GM21390 (cell line): ENCODE results near the gene MTCL1.

ENCODE experiments used
- ATAC-seq: cut with Tn5 transposase; IDR thresholded peaks from one replicate; pipeline ENCODE4 v1.9.1; 2021; ENCODE audit not compliant: unreplicated experiment

The MTCL1 gene

DNA sequence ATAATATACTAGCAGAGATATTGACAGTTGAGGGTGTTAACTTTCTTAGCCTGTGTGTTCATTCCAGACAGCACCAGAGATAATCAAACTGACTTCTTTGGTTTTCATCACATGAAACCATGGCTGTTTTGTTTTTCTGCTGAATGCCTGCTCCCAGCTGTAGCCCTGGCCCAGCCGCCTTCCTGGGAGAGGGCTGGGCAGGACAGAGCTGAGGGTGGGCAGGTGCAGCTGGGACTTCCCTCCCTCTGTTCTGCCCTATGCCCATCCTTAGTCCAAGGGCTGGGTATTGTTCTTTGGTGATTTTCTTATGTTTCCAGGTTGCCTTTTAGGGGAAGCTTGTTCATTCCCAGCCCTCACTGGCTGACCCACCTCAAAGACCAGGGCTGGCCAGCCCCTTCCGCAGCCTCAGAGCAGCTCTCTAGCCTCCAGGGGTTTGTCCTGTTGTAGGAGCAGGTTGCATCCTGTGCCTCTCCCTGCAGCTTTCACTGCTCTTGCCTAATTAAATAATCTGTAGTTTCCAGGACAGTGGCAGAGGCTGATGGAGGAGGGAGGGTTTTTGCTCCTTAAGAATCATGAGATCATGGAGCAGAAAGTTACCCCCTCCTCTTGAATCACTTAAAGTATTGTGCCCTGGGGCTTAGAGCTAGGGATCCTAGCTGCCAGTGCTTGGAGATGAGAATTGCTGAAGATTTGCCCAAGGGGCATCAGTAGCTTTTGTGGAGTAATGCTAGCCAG is 61.4 kb downstream of the MTCL1 start:
- ATAC-seq: no peak

DNA sequence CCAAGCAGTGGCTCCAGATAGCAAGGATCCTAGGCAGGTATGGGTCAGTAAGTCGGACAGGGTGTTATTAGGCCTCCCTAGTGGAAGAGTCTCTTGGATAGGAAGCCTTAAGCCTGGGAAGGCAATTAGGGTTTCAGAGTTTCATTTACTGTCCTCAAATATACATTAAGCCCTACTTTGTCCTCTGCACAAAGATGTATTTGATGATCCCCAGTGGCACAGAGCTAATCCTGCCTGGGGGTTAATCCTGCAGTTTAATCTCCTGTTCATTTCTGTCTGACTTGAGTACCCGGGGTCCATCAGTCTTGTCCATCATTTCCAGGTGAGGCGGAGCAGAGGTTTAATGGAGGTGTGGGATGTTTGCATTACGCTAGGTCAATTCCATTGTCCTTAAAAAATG is 62.0 kb downstream of the MTCL1 start:
- ATAC-seq: no peak

DNA sequence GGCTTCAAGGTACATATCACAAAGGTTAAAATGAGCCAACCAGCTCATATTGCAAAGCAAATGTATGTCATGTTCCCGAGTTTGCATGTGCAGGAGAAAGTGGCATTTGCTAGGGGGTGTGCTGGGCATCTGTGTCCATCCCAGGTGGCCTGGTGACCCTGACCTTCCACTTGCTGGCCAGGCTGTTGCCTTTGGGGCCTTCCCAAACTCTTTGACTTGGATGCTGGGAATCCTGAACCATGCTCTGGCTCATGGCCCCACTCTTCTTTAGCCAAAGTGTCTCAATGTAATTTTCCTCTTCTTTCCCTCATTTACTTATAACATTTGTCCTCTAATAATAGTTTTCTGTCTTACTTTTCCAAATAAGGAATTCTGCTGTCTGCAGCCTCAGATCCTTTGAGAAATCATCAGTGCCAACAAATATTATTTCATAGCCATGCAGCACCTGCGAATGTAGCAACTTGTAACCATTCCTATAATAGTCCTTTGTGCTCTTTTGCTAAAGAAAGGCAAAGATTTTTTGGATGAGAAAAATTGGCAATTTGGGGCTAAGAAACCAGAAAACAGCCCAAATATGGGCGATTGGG is 64.2 kb downstream of the MTCL1 start:
- no peak for ATAC-seq

DNA sequence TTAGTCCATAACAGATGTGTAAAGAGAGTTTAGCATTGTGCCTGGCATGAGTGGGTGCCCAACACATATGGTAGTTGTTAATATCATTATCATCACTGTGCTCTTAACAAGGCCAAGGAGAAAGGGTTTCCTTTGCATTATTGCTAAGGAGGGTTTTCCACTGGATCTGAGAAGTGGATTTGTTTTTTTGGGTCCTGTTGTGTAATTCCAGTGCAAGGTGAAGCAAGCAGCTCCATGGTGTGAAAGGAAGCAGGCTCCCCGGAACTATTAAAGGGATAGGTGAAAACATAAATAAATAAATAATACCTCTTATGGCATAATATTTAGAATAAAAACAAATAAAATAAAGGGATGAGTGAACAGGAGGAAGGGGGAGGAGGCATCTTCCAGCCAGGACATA is 65.3 kb downstream of the MTCL1 start:
- ATAC-seq: no peak

DNA sequence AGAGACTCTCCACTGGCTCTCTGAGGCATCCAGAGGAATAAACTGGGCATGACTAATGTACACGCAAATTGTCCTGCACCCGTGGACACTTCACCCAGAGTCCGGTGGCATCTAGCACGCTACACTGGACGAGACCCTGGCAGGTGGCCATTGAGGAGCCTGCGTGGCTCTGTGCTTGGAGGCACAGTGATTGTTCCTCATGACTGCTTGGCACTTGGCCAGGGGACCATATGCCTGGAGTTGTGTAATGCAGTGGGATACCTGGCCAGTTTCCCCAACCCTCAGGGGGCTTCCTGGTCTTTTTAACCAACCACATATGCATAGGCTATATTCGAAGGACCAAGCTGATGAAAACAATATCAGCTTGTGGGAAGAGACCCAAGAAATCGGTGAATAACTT is 66.6 kb downstream of the MTCL1 start:
- no peak for ATAC-seq

DNA sequence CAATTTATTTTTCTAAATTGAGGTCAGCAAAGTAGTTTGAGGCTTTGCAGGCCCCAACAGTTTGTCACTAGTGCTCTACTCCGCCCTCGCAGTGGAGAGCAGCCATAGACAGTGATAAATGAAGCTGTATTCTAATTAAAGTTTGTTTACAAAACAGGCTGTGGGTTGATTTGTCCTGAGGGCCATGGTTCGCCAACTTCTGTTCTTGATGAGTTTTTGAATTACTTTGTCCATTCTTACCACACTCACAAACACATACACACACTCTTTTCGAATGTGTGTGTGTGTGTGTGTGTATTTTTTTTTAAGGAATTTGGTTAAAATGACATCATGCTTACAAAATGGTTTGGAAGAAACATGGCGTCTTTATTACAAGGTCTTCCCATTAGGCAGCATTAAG is 68.6 kb downstream of the MTCL1 start:
- no peak for ATAC-seq

DNA sequence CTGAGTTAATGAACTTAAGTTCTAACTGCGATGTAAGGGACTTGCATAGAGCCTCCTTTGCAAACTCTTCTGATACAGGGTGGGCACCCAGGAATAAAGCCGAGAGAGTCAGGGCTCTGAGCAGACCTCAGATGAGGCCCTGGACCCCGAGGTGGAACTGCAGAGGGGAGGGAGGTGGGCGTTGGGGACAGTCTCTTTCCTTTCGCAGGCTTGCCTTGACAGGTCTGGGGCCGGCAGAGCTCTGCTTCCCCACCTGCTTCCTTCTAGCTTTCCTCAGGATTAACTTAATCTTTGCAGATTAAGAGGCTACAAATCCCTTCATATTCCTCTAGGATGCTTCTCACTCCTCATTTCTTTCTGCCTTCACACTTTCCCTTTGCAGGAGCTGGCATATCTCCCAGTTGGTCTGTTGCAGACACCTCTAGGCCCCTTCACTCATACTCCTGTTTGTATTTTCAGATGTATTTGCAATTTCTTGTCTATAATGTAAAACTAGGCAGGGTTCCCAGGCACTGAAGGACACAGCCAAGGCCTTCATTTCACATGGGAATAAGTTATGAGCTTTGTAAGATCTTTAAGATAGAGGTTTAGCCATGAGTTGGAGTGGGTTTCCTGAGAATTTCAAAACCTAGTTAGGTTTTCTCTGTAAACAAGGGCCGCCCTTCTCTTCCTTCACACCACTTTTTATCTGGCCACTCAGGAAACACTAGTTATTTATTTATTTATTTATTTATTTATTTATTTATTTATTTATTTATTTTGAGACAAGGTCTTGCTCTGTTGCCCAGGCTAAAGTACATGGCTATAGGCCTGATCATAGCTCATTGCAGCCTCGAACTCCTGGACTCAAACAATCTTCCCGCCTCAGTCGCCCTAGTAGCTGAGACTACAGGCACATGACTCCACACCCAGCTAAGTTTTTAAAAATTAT is 70.9 kb downstream of the MTCL1 start:
- ATAC-seq: no peak

DNA sequence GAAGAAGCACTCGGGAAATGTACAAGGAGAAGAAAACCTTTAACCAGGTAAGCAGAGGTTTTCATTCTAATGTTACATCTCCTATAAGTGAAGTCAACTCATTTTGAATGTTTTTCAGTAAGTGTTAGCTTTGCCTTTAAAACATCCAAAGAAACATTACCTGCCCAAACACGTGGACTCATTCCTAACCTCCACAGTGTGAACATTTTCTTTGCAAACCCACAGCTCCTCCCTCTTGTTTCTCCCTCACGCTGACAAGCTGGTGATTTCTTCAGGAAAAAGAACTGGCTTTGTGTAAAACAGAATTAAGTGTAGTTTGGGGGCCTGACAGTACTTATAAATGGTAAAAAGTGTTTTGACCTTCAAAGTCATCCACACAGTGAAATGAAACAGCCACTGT is 72.5 kb downstream of the MTCL1 start:
- ATAC-seq: no peak

DNA sequence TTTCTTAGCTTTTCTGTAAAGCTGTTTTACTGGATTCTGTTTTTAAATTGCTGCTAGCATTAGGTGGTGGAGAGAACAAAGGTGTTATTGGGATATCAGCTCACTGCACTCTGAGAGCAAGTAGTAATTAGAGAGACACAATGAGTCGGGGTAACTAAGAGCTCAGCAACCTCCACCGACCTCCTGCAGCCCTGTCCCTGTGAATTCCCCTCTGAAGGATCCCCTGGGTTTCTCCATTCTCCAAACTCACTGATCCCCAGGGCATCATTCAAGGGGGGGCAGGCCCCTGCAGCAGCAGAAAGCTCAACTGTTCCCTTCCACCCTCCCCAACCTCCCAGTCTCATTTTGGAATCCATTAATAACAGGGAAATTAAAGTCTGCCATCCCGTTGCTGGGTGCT is 73.0 kb downstream of the MTCL1 start:
- no peak for ATAC-seq

DNA sequence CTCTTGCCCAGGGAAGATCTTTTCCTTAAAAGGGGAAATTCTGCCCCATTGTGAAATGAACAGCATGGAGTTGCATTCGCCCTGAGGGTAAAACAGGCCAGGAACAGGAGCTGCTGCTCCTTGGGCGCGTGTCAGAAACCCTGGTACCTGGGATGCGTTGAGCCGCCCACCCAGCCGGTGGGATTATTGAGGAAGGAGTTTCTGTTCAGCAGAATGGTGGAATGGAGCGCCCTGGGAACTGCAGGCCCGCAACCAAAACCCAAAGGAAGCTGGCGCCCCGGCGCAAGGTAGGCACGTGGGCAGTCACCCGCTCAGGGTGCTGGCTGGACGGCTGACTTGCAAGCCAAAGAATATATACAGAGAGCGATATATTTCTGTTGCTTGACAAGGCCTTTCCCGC is 73.5 kb downstream of the MTCL1 start:
- ATAC-seq: no peak

DNA sequence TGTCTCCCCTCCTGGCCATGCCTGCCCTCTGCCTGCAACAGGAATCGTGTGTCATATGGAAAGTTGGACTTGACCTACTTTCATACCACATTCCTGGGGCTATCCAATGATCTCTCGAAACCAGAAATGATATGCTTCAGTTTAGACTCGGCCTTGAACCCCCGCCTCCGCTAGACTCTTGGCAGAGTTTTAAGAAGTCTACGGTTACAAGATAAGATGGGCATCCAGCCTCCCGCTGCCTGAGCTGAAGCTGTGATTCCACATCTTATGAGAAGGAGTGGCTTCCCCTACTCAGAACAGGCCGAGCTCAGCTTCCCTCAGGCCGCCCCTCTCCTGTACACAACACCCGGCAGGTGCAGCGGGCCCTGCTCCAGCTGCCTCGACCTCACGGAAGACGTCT is 73.9 kb downstream of the MTCL1 start:
- ATAC-seq: no peak

DNA sequence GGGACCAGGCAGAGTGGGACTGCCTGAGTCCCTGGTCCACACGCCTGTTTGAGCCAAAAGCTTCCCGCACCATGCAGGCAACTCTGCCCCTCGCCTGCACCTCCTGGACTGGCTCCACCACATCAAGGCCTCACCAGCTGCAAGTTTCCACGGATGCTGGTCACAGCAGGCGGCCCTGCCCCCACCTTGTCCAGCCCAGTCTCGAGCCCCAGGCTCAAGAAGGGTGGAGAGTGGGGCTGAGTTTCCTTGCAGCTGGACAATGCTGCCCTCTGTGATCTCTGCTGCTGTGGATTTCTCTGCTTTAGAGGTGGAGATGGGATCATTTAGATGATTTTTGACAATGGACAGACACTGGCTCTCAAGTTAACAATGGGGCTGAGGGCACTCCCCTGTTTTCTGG is 74.9 kb downstream of the MTCL1 start:
- no peak for ATAC-seq

DNA sequence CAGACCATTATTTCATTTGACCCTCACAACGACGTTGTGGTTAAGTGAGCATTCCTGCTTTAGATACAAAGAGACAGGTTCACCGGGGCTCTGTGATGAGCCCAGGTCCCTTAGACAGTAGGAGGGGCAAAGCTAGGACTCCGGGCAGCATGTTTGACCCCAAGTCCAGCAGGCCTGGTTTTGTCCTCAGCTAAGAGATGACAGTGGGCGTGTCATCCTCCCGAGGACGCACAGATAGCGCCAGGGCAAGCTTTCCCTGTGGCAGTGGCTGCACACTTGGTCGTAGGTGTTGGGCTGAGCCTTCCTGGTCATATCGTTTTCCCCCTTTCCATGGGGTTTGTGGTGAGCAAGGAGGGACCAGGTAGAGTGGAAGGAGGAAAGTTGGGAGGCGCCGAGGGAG is 76.3 kb downstream of the MTCL1 start:
- ATAC-seq: no peak

DNA sequence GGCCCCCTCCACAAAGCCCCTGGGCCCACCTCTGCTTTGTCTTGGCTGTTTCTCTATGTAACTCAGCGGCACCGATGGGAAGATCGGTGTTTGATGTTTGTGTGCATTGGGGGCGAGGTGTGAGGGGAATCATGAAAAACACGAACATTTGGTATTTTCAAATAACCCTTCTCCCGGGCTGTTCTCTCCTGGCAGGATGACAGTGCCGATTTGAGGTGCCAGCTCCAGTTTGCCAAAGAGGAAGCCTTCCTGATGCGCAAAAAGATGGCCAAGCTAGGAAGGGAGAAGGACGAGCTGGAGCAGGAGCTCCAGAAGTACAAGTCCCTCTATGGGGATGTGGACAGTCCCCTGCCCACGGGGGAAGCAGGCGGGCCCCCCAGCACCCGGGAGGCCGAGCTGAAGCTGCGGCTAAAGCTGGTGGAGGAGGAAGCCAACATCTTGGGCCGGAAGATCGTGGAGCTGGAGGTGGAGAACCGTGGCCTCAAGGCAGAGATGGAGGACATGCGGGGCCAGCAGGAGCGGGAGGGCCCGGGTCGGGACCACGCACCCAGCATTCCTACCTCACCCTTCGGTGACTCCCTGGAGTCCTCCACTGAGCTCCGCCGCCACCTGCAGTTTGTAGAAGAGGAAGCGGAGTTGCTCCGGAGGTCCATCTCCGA is 78.1 kb downstream of the MTCL1 start:
- no peak for ATAC-seq

DNA sequence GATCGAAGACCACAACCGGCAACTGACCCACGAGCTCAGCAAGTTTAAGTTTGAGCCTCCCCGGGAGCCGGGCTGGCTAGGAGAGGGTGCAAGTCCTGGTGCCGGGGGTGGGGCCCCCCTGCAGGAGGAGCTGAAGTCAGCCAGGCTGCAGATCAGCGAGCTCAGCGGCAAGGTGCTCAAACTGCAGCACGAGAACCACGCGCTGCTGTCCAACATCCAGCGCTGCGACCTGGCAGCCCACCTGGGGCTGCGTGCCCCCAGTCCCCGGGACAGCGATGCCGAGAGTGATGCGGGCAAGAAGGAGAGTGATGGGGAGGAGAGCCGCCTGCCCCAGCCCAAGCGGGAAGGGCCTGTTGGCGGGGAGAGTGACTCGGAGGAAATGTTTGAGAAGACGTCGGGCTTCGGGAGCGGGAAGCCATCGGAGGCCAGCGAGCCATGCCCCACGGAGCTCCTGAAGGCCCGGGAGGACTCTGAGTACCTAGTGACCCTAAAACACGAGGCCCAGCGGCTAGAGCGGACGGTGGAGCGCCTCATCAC is 78.7 kb downstream of the MTCL1 start:
- ATAC-seq: no peak

DNA sequence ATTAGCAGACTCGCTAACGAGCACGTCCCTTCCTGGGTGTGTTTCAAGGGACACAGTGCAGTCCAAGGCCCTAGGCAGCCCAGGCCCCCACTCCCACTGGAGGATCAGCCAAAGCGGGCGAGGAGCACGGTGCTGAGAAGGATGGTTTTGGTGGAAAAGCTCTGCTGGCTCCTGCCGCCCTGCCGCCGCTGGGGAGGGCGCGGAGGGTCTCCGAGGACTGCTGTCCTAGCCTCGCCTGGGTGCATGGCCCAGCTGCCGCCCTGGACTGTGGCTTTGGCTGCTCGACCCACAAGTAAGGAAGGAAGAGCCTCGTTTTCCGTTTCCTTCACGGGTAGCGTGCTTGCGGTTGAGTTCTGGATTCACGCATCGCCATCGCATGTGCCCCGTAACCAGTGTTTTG is 79.9 kb downstream of the MTCL1 start:
- no peak for ATAC-seq

DNA sequence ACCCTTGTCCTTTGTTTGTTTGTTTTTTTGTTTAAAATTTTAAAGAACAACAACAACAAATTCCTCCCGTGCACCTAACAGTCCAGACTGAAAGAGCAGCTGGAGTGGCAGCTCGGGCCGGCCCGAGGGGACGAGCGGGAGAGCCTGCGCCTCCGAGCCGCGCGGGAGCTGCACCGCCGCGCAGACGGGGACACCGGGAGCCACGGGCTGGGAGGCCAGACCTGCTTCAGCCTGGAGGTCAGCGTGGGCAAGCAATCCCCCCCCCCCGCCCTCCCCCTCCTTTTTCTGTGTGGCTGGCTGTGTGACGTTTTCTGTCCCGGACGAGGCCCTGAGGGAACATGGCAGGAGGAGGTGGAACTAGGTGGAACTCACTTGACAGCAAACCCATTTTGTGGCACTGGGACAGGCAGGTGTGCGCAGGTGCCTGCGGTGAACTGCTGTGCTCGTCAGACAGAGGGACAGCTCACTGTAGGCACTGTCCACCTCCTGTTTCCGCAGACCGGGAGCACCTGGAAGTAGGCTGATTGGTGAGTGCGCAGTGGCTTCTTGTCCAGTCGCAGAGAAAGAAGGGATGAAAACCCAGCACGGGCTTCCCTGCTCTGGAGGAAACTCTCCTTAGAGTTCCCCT is 80.6 kb downstream of the MTCL1 start:
- no peak for ATAC-seq

DNA sequence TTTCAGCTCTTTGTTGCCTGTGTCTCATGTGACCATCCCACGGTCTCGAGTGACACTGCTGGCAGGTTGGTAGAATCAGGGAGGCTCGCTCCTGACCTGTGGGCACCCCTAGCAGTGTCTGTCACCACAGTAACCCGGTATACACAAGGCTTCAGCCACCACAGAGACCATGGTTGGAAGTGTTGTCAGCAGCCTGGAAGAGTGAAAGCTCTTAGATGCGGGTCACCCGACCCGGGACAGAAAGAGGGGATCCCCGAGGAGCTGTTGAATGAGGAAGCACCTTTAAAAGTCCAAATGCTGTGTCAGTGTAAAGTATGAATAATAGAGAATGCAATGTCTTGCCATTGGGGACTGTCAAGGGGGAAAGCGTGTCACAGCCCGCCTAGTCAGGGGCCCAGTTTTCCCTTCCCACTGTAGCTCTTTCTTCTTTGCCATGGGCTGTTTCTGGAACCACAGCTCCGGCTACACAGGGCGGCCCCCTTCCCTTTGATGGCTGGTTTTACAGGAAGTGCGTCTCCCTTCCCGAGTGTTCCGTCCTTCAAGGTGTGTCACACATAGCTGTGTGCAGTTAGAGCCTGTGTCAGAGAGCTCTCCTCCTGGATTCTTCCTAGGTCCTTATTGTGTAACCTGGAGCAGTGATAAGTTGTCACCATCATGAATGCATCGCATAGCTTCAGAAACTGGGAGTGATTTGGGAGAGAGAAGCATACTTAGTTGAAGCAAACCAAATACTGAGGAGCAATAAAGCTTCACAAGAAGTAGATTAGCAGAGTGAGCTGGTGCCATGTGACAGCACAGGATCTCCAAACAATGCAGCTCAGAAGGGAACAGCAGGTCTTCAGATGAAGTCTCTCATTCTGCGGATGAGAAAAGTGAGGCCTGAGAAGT is 81.4 kb downstream of the MTCL1 start:
- ATAC-seq: no peak

DNA sequence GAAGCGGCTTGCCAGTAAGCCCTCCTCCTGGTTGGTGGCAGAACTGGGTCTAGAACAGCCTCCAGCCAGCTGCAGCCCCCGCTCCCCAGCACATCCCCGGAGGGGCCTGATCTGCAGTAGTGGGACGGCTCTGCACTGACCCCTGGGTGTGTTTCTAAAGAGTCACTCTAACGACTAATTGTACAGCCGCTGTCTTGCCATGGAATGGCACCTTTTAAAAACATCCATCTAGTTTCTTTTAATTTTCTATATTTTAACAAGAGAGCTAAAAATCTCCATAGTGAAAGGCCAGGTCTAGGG is 82.0 kb downstream of the MTCL1 start:
- ATAC-seq: no peak

DNA sequence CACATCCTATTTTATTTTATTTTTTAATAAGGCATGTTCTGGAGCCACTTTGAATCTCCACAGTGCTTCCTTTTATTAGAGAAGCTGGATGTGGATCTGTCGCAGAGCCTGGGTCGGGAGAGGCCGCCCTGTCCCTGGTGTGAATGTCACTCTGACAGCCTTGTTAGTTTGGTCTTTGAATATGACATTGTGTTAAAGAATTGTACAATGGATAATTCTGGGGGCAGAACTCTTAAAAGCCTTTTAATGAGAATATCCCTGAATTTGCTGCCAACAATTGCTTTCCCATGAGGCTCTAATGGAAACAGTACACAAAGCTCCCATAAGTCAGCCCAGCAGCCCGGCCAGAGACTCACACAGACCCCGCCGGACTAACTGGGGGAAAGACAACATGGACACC is 82.4 kb downstream of the MTCL1 start:
- ATAC-seq: no peak
